Right lobe of liver (tissue), 4 donors: ENCODE data around the gene MPL.

ENCODE experiments used
- POLR2A ChIP-seq: fragments of 450-650 bp; IDR thresholded peaks from one replicate; pipeline ENCODE4 v1.6.1; 2017; ENCODE audit warnings: antibody characterized with exemption, mild to moderate bottlenecking
- TF ChIP-seq, protein P1 (sequence below), 4 donors: fragments of 200-600 bp in 3 of 4; fragments of 450-650 bp in 1 of 4; IDR thresholded peaks; one replicate each; pipeline versions ENCODE4 v1.5.1 to v1.8.0; 2016 to 2022; ENCODE audit warnings: antibody characterized with exemption in 4 of 4, mild to moderate bottlenecking in 2 of 4
- donor health status: DM: no; HTN: no; CAD: no.
- donor health status: DM: no; HTN: no; CAD: no.
- donor health status: DM: no; HTN: yes; CAD: no.

DNA sequence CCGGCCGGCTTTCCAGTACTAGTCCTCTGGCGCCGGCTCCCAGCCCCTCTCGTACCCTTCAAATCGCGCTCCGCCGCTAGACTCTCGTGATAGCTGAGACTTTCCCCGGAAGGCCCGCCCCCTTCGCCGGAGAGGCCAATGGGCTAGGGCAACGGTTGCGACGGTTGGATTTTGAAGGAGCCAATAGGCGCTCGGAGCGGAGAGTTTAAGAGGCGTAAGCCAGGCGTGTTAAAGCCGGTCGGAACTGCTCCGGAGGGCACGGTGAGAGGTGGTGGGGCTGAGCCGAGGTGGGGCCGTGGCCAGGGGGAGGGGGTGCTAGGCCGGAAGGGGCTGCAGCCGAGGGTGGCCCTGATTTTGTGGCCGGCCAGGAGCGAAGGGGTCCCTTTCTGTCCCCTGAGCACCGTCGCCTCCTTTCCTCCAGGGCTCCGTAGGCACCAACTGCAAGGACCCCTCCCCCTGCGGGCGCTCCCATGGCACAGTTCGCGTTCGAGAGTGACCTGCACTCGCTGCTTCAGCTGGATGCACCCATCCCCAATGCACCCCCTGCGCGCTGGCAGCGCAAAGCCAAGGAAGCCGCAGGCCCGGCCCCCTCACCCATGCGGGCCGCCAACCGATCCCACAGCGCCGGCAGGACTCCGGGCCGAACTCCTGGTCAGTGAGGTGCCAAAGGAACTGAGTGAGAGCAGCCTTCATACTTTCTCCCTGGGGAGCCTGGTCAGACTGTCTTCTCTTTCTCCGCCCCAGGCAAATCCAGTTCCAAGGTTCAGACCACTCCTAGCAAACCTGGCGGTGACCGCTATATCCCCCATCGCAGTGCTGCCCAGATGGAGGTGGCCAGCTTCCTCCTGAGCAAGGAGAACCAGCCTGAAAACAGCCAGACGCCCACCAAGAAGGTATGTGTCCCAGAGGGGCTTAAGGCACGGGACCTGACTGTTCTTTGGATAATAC lies 21.4 kb downstream of the MPL start, which contains the start of gene CDC20:
- TF ChIP-seq, protein P1, sequence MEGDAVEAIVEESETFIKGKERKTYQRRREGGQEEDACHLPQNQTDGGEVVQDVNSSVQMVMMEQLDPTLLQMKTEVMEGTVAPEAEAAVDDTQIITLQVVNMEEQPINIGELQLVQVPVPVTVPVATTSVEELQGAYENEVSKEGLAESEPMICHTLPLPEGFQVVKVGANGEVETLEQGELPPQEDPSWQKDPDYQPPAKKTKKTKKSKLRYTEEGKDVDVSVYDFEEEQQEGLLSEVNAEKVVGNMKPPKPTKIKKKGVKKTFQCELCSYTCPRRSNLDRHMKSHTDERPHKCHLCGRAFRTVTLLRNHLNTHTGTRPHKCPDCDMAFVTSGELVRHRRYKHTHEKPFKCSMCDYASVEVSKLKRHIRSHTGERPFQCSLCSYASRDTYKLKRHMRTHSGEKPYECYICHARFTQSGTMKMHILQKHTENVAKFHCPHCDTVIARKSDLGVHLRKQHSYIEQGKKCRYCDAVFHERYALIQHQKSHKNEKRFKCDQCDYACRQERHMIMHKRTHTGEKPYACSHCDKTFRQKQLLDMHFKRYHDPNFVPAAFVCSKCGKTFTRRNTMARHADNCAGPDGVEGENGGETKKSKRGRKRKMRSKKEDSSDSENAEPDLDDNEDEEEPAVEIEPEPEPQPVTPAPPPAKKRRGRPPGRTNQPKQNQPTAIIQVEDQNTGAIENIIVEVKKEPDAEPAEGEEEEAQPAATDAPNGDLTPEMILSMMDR (IDR thresholded peaks at IDR 0.05), result no peak
- no peak for TF ChIP-seq POLR2A
